DND-41 (cell line): ENCODE results near the gene PRKAR1B.

Source experiments
- ATAC-seq: fragments of 200-7000 bp; cut with Tn5 transposase; 3 replicates; pipeline ENCODE4 v1.9.1; 2021; ENCODE audit warnings: low read depth; ENCODE audit not compliant: insufficient read depth
- DNase-seq: peaks from one replicate; pipeline ENCODE4 v3.0.0-alpha.2; 2020
- H2AFZ ChIP-seq: 2 replicates; pipeline ENCODE4 v1.6.0; 2012; ENCODE audit warnings: low read depth, low read length
- H3K27ac ChIP-seq: 2 replicates; pipeline ENCODE4 v1.5.1; 2012; ENCODE audit warnings: low read length, inconsistent platforms
- H3K27me3 ChIP-seq: fragments of 200-600 bp; sonication (generic); 2 replicates; pipeline ENCODE4 v1.6.0; 2012; ENCODE audit warnings: low read length, mild to moderate bottlenecking, inconsistent platforms; ENCODE audit not compliant: insufficient read depth, poor library complexity
- H3K36me3 ChIP-seq: 2 replicates; pipeline ENCODE4 v1.5.1; 2012; ENCODE audit warnings: low read length, inconsistent platforms; ENCODE audit not compliant: insufficient read depth
- H3K4me1 ChIP-seq: 2 replicates; pipeline ENCODE4 v1.5.1; 2012; ENCODE audit warnings: mild to moderate bottlenecking, low read length; ENCODE audit not compliant: insufficient read depth
- H3K4me2 ChIP-seq: 2 replicates; pipeline ENCODE4 v1.6.0; 2012; ENCODE audit warnings: mild to moderate bottlenecking, moderate library complexity, low read length, inconsistent platforms; ENCODE audit not compliant: insufficient read depth
- H3K4me3 ChIP-seq, 2 experiments: fragments of 200-600 bp in 1 of 2; shearing (Covaris generic) in 1 of 2; 2 replicates each; pipeline ENCODE4 v1.5.1; 2012 to 2016; ENCODE audit warnings: inconsistent platforms in 2 of 2, low read length in 2 of 2, mild to moderate bottlenecking in 2 of 2, low read depth in 1 of 2, moderate library complexity in 1 of 2
- H3K79me2 ChIP-seq: 2 replicates; pipeline ENCODE4 v1.6.0; 2012; ENCODE audit warnings: low read length, inconsistent platforms; ENCODE audit not compliant: insufficient read depth
- H3K9ac ChIP-seq: 2 replicates; pipeline ENCODE4 v1.6.0; 2012; ENCODE audit warnings: low read depth, mild to moderate bottlenecking, inconsistent platforms, low read length, moderate library complexity
- H3K9me3 ChIP-seq: 2 replicates; pipeline ENCODE4 v1.5.1; 2012; ENCODE audit warnings: low read length, moderate library complexity, mild to moderate bottlenecking, inconsistent platforms; ENCODE audit not compliant: insufficient read depth, severe bottlenecking
- H4K20me1 ChIP-seq: 2 replicates; pipeline ENCODE4 v1.6.0; 2012; ENCODE audit warnings: low read length; ENCODE audit not compliant: insufficient read depth
- CTCF ChIP-seq: IDR thresholded peaks from 2 replicates; pipeline ENCODE4 v1.5.1; 2012; ENCODE audit warnings: borderline replicate concordance, low read length, moderate library complexity, mild to moderate bottlenecking; ENCODE audit not compliant: poor library complexity, severe bottlenecking; ENCODE audit errors: extremely low read depth
- EZH2 ChIP-seq: IDR thresholded peaks from 3 replicates; pipeline ENCODE4 v1.6.1; 2012; ENCODE audit warnings: borderline replicate concordance, low read depth, mild to moderate bottlenecking, moderate library complexity, low read length, inconsistent platforms; ENCODE audit not compliant: severe bottlenecking

Gene PRKAR1B

GRCh38 chr7:646951-647350 lies 80.1 kb downstream of the PRKAR1B start:
- ATAC-seq (no peak), DNase-seq (no peak)
- Histone ChIP-seq H3K4me2 (no peak overlapping the region), H3K79me2 (no peaks in the 10 kb centered on the region), H3K36me3 (0 out of 2 replicates have a peak, but pooled peaks cover 14% of the 10 kb centered on the region), H3K27me3 (no peaks in the 10 kb centered on the region), H3K9ac (no peak overlapping the region), H3K4me3 (no peak overlapping the region), H2AFZ (no peak overlapping the region), H3K27ac (no peak overlapping the region), H3K9me3 (peaks cover under 1% of the 10 kb centered on the region), H4K20me1 (no peaks in the 10 kb centered on the region), H3K4me1 (no peaks in the 10 kb centered on the region)
- TF ChIP-seq CTCF, result no peak
- no peak for TF ChIP-seq EZH2

GRCh38 chr7:646487-646886 lies 80.6 kb downstream of the PRKAR1B start:
- Histone ChIP-seq H4K20me1 (no peaks in the 10 kb centered on the region), H3K4me3 (no peak overlapping the region), H3K27ac (no peak overlapping the region), H3K79me2 (no peaks in the 10 kb centered on the region), H3K27me3 (no peaks in the 10 kb centered on the region), H3K4me2 (no peak overlapping the region), H3K9ac (no peak overlapping the region), H3K36me3 (0 out of 2 replicates have a peak, but pooled peaks cover 14% of the 10 kb centered on the region), H3K4me1 (no peaks in the 10 kb centered on the region), H3K9me3 (no peaks in the 10 kb centered on the region), H2AFZ (no peak overlapping the region)
- no peak for DNase-seq
- TF ChIP-seq CTCF (no peak), EZH2 (no peak)
- ATAC-seq, result no peak

- Histone ChIP-seq H3K9me3 (no peaks in the 10 kb centered on the region), H3K27ac (no peak overlapping the region), H3K9ac (no peak overlapping the region), H3K79me2 (no peaks in the 10 kb centered on the region), H4K20me1 (no peaks in the 10 kb centered on the region), H3K4me3 (no peak overlapping the region), H3K4me1 (0 out of 2 replicates have a peak, but pooled peaks cover 1% of the 10 kb centered on the region), H3K36me3 (0 out of 2 replicates have a peak, but pooled peaks cover 14% of the 10 kb centered on the region), H3K27me3 (no peaks in the 10 kb centered on the region), H2AFZ (no peak overlapping the region), H3K4me2 (no peak overlapping the region)
- DNase-seq (no peak), ATAC-seq (no peak)
- TF ChIP-seq EZH2 (no peak), CTCF (no peak)
Observed at GRCh38 chr7:645606-646005, 81.5 kb downstream of the PRKAR1B start.
